Measurements from ENCODE around the gene FNDC3B.
"Not testable (repeated sequence)": the region's sequence is repeated elsewhere in the genome, so short reads cannot be mapped to it uniquely, and the experiment has no call there.

Gene FNDC3B

DNA sequence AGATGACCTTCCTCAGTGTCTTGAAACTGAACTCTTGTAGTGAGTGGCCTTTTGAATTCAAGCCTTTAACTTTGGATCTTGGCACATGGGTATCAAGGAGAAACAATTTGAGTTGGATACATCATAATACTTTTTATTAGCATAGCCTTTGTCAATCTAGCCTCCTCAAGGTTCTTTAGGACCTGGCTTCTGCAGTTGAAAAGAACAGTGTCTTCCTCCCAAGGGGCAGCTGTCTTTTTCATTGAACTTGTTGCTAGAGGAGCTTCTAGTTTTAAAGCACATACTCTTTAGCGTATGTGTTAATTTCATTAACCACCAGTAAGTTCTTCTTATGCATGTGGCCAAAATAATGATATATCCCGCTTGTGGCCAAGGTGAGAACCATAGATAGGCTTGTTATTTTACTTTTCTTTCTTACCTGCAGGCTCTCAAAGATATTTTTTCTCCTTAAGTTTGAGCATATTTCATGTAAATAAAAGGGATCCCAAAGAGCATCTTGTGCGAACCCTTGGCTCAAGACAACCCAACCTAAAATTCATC is 325.7 kb downstream of the FNDC3B start:
- DNase-seq (ENCODE audit: low spot score), result no peak

DNA sequence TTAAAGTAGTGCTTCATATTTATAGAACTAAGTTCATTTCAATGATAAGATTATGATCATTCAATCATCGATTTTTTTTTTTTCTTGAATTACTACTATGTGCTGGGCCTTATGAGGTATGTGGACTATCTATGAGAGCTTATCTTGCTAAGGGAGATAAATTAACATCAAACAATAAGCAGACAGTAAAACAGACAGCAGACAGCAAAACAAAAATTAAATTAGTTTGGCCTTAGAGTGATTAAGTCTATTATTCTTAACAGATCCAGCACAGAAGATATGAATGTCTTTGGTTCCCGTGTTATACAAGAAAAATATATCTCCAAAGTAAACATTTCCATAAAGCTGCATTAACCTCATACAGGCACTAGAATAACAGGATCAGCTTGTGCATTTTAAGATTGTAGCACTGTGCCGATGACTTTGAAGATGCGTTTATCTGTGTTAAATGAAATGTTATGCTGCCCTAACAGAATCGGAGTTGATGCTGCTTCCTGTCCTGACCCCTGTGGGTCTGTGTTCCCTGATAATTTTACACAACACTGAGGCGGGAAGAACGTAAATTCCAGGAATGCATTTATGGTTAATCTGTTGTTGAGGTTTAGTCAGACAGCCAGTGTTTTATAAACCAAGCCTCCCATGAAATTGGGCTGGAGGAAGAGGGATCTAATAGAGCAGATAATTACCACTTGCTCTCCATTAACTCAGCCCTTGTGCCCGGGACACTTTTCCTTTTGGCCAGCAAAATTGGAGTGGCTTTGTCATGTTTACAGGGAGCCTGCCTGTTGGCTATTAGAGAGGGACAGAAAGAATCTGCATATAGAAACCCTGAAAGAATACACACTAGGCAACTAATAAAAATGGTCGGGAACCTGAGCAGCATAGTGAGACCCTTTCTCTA is 328.1 kb downstream of the FNDC3B start:
- no peak for DNase-seq (ENCODE audit: low spot score)

DNA sequence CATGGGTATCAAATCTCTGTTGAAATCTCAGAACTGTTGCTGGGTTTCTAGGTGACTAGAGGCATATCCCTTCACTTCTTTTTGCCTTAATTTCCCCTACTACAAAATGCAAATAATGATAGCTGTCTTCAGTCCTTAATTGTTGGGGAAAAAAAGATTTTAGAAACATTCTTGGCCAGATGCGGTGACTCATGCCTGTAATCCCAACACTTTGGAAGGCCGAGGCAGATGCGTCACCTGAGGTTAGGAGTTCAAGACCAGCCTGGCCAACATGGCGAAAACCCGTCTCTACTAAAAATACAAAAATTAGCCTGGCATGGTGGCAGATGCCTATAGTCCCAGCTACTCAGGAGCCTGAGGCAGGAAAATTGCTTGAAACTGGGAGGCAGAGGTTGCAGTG is 329.2 kb downstream of the FNDC3B start:
- DNase-seq (ENCODE audit: low spot score), result not testable (repeated sequence)

DNA sequence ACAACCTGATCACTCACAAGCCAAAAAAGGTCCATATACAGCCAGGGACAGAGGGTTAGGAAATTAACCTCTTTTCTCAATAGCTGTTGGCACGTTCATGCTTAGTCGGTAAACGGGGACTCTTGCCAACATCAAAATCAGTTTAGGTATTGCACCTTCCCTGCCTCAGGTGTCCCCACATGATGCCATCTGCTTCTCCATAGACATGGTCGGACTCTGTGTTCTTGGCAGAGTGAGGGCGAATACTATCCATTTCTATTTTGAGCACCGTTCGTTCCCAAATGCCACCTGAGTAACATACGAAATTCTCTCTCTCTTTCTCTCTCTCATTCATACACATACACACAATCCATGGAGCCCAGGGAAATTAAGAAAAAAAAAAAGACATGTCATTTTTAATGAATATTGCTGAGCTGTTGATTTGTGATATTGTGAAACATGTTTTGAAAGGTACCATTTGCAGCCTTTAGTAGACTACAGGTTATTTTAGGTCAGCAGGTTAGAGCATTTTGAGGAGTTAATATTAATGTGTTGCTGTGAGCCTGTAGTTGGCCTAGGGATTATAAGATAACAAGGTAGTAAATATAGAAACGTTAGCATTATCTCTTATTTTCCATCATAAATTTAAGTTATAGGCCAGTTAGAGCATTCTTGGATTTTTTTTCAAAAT is 330.3 kb downstream of the FNDC3B start:
- DNase-seq (ENCODE audit: low spot score), result no peak

DNA sequence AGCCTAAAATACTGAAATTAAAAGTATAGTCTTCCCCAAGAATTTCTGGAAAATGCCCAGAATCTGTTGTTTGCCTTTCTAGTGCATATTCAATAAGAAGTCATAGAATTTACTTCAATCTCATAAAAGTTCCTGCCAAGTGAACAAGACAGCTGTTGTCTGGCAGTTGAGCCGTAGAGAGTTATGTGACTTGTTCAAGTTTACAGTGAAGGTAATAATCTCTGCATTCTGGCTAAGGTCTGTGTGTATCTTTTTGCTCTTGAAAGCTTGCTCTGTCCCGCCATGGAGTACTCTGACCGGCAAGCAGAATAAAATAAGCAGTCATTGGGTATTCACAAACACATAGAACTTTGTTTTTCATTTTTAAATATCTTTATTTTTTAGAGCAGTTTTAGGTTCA is 331.0 kb downstream of the FNDC3B start:
- no peak for DNase-seq (ENCODE audit: low spot score)

DNA sequence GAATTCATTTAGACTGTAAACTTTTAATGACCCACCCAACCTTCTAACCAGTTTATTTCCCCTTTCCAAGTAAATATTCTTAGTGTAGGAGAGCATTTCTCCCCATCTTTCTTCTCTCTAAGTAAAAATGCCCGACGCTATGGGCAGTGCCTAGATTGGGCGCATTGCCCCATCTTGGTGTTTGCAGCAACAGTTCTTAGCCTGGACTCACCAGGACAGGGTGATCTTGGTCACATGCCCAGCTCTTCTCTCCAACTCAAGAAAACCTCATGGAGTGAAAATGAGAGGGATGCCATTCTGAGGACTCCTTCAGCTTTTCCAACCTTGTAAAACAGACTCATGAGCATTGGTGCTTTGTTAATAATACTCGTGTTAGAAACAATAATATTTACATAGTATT is 332.2 kb downstream of the FNDC3B start:
- no peak for DNase-seq (ENCODE audit: low spot score)

DNA sequence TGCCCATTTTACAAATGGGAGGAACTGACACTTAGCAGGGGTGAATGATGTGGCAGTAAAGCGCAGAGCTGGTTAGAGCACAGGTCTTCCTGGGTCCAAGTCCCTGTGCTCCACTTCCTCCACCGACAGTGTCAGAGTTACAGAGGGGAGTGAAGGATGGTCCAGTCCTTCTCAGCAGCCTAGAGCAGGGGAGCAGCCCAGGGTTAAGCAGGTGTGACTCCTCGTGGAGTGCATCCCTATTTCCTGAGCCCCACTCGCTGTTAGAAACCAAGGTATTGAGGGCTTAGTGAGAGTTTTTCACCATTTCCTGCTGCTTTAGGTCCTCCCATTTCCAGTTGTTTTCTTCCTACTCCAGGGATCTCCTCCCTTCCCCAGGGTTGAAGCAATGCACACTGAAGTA is 333.5 kb downstream of the FNDC3B start:
- no peak for DNase-seq (ENCODE audit: low spot score)

DNA sequence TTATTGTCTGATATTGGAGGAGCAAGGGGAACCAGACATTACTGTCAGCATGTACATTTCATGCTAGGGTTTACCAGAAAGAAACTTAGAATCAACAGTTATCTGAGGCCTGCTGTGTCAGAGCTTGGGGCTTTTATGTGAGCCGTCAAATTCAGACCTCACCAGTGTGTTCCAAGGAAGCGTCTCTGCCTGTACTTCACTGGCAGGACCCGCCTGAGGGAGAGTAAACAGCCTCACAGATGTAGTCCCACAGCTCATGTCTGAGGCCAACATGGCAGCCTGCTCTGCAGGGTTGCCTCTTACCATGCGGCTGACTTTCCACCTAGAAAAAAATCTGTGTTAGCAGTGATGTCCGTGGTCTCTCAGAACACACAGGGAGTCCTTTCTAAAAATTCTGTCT is 334.5 kb downstream of the FNDC3B start:
- DNase-seq (ENCODE audit: low spot score), result no peak

DNA sequence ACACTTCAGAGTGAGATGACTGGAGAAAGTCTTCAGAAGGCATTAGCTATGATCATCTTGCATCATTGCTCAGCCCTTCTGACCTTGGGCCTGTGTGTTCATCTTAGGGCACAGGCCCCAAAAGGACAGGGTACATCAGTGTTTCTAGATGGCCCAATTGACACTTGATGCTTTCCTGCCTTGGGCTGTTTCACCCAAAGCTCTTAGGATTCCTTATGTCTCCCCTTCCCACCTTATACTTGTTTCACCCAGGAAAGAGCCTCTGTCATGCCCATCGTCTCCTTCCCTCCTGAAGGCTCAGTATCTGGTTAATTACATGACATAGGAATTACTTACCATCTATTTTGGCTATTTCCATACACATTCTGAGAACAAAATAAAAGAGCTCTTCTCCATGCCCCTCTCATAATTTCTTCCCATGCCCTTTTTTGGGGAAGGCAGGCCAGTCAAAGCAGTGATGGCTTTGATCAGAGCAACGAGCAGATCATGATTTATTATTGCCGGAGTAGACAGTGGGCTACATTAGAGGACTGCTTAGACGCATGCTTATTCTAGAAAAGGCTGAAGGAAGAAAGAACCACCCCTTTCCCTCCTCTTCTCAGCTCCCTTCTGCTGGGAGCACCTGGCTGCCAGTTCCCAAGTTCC is 335.9 kb downstream of the FNDC3B start:
- no peak for DNase-seq (ENCODE audit: low spot score)

DNA sequence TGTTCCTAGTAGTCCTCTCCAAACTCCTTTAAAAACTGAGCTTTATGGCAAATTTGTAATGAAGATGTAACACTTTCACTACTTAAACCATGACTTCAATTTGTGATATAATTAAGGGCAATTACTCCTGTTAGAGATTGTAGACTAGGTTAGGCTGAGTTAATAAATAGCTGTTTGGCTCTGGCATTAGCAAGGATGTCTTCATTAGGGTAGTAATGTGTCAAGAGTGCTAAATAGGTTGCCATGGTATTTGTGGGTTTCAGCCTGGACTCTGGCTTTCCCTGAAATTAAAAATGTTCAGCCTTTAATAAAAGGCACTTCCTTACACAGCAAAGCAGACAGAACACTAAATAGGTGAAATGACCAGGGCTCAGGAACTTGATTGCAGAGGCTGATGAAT is 337.0 kb downstream of the FNDC3B start:
- DNase-seq (ENCODE audit: low spot score), result no peak

DNA sequence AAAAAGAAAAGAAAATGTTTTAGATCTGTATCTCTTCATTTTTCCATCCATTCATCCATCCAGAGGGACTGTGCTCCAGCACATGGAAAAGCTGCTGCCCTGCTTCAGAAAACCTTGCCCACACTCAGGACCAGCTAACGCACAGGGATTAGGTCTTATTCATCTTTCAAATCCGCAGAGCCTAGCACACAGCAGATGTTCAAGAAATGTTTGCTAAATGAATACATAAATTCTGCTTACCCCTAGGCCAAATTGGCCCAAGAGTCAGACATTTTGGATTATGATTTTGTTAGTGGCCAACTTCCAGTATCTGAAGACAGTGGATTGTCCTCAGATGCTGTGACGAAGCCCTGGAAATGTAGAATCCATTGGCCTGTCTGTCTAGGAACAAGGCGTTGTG is 337.5 kb downstream of the FNDC3B start:
- no peak for DNase-seq (ENCODE audit: low spot score)

DNA sequence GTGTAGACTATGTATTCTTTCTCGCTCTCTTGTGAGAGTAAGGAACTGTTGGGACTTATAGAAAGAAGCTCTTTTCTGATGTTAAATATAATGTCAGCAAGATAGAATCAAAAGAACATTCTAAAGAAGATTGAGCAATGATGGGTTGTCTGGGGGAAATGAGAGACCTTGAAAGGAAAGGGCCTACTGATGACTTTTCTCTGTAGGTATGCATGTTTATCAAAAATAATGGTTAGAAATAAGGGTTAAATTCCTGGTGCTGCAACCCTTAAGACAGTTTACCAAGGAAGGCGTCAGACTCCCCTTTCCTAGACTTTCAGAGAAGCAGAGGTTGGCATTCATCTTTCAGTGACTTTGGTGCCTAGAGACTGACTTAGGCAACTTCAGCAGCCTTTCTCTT is 339.1 kb downstream of the FNDC3B start:
- no peak for DNase-seq (ENCODE audit: low spot score)

DNA sequence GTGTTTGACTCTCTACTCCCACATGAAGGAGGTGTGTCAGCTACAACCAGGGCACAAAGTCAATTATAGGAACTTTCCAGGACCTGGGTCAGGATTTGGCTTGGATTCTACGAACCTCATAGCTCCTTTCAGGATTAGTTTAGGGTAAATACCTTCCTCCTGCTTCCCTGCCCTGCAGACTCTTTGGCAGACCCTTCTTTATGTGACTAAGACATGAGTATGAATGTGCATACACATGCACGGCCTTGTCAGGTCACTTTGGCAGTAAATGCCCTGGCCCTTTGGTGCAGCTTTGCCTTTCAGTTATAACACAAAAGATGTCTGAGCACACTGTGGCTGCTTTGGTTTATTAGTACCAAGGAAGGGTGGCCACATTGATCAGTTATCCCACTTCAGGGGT is 340.0 kb downstream of the FNDC3B start:
- DNase-seq (ENCODE audit: low spot score), result no peak

DNA sequence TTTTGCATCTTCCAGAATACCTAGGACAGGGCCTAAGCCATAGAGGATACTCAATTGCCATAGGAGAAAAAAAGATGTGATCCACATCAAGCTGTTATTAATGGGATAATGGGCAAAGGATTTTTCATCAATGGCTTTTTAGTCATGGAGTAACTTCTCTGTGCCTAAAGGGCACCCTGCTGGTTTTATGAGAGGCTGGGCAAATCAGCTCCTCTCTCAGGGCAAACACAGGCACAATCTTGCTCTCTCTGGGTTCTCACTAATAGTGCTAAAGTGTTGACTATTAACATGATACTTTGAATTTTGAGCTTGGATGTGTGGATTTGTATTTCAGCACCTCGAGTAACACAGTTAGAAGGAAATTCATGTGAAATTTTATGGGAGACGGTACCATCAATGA is 341.3 kb downstream of the FNDC3B start:
- no peak for DNase-seq (ENCODE audit: low spot score)

DNA sequence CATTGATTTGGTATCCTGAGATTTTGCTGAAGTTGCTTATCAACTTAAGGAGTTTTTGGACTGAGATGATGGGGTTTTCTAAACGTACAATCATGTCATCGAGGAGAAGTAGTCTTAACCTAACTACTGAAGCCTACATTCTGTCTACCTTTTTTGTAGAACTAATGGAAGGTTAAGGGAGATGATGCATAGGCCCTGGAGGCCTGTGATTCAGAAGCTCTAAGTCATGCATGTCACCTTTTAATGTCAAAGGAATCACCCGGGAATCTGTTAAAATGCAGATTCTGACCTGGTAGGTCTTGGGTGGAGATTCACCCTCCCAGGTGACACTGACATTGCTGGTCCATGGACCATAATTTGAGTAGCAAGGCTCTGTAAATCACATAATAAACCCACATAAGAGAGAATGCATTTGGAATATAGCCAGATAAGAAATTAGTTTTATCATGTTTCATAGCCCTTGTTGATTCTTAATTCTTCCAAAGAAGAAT is 344.0 kb downstream of the FNDC3B start:
- DNase-seq (ENCODE audit: low spot score), result no peak

DNA sequence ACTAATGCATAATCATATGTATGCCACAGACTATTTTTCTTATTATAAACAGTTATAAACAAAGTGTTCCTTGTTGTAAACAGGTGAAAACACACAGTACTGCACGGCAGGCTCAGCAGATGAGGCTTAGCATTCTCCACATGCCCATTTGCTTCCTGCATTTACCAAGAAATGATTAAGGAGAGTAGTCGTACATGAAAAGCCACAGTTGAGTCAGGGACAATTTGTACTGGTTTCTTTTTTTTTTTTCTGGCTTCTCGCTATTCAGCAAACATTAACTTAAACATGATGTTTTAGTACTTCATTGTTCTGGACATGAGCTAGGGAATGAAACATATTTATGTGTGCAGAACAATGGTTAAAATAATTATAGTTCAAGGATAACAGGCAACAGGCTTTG is 345.5 kb downstream of the FNDC3B start:
- no peak for DNase-seq (ENCODE audit: low spot score)

DNA sequence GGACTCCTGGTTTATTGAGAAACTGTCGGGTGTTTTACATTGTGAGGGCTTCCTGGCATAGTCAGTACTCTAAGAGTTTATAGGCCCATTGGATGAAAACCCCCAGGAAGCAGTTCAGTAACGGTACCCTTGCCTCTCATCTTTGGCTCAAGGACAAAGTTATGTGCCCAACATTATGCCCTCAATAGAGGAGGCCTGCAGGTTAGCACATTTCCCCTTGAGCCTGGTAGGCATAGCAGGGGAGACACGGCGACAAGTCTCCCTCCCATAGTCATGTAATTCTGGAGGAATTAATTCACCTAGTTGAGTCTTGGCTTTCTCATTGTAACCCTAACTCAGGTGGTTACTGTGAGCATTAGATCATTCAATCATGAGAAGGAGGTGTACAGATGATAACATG is 348.4 kb downstream of the FNDC3B start:
- no peak for DNase-seq (ENCODE audit: low spot score)

DNA sequence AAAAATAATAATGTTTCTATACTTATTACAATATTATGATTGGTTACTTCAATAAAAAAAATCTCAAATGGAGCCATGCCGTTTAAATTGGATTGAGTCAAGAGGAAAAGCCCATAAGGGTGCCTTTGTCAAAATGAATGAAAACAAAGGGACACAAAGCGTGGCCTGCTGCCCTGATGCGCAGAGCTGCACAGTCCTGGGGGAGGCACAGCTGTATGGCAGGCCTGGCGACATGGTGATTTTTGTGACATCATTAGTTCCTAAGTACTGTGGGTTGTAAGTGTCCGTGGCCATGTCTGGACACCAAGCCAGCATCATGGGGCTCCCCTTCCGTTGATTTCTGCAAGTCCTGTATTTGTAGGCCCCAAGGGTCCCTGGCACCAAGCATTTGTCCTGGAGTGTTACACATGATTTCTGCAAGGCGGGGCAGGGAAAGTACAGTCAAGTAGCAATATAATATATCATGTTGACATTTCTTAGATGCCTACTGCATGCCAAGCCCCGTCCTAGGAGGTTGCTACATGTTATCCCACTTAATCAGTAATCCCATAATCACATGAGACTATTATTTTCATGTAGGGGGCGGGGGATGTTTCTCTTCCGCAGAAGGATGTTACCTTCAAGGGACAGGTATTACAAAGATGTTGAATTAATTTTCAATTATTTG is 349.2 kb downstream of the FNDC3B start:
- DNase-seq (ENCODE audit: low spot score), result no peak

DNA sequence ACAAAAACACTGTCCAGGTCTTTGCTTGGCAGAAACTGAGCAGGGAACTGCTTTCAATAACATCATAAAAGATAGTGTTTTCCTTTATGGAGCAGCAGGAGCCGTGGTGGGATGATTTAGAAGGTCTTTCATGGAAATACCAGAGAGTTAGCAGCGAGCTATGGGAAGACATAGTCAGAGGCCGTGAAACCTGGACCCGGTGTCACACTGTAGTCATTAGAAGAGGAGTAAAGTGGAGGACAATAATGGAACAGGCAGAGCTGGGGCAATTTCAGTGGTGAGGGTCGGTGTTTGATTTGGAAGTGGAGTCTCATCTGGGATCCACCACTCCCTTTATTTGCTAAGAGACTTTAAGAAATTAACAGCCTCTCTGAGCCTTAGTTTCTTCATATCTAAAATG is 351.4 kb downstream of the FNDC3B start:
- DNase-seq (ENCODE audit: low spot score), result no peak

DNA sequence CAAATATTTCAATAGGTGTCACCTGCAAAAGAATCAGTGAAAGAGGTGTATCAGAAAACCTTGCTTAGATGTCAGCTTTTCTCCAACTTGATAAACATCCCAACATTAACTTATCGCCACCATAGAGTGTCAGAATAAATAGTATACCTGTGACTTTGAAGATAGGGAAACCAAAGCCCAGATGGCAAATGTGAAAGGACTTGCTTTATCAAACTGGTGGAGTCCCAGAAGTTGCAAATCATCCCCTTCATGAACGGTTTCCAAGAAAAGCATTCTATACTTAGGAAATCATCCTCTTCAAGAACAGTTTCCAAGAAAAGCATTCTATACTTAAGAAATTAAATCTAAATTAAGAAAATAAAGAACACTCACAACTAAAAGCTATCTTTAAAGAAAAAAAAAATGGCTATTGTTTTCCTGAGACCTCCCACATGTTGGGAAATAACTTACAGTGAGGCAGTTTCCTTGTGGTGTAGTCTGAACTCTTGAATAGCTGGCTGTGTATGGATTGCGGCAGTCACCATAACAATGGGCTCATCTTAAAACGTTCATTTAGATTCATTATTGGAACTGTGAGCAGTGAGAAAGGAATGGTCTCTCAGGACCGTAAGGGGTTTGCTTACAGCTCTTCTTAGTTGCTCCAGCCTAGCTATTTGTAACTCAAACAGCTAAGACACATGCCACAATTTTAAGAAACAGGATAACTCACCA is 352.4 kb downstream of the FNDC3B start:
- DNase-seq (ENCODE audit: low spot score), result no peak

DNA sequence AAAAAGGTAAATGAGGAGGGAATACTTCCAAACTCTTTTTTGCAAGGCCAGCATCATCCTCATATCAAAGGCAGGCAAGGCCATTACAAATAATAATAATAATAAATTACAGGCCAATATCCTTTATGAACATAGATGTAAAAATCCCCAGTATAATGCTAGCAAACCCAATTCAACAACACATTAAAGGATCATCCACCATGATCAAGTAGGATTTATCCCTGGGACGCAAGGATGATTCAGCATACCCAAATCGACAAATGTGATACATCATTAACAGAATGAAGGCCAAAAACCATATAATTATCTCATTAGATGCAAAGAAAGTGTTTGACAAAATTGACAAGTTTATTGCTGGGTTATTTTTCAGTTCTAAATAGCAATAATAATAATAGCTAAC is 355.3 kb downstream of the FNDC3B start:
- DNase-seq (ENCODE audit: low spot score), result no peak

DNA sequence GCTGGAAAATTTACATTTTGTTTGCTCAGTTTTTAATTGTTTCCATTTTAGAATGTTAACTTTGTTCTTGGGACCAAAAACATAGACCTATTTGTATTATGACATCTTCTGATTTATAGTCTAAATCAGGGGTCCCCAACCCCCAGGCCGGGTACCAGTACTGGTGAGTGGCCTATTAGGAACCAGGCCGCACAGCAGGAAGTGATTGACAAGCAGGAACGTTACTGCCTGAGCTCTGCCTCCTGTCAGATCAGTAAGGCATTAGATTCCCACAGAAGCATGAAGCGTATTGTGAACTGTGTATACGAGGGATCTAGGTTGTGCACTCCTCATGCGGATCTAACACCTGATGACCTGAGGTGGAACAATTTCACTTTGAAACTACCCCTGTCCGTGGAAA is 357.0 kb downstream of the FNDC3B start:
- no peak for DNase-seq (ENCODE audit: low spot score)

Data from activated CD4-positive, alpha-beta T cell treated with anti-CD3 and anti-CD28 coated beads, Interleukin-2, Interleukin-4, amounts not matched to agents 100 ng/mL and 50 ng/mL, durations not matched to agents 16 hours and 8 hours (primary cell).